ENCODE measurements around the gene LMF2.

DNA sequence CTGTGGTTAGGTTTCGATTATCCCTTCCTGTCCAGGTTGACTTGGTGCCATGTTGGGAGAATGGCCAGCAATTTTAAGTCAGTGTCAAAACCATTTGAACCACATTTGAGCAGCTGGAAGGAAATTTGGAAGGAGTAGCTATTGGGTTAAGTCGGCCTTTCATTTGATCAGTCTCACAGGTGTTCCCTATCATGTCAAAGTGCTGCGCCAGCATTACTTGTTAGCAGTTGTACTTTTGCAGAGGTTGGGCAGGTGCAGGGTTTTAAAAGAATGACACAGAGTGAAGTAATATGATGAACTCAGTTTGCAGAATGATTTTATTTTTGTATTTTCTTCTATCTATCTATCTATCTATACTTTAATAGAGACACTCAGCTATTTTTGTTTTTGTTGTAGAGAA is 28.7 kb upstream of the LMF2 start:
- TF ChIP-seq, protein P1, sequence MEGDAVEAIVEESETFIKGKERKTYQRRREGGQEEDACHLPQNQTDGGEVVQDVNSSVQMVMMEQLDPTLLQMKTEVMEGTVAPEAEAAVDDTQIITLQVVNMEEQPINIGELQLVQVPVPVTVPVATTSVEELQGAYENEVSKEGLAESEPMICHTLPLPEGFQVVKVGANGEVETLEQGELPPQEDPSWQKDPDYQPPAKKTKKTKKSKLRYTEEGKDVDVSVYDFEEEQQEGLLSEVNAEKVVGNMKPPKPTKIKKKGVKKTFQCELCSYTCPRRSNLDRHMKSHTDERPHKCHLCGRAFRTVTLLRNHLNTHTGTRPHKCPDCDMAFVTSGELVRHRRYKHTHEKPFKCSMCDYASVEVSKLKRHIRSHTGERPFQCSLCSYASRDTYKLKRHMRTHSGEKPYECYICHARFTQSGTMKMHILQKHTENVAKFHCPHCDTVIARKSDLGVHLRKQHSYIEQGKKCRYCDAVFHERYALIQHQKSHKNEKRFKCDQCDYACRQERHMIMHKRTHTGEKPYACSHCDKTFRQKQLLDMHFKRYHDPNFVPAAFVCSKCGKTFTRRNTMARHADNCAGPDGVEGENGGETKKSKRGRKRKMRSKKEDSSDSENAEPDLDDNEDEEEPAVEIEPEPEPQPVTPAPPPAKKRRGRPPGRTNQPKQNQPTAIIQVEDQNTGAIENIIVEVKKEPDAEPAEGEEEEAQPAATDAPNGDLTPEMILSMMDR (conservative IDR thresholded peaks at IDR 0.05; ENCODE audit: low read depth, low read length) = no peak
- TF ChIP-seq BHLHE40 (IDR thresholded peaks at IDR 0.05; ENCODE audit: low read depth, low read length) (no peak), RAD21 (IDR thresholded peaks at IDR 0.05; ENCODE audit: low read length) (no peak), RFX5 (IDR thresholded peaks at IDR 0.05; ENCODE audit: low read depth, low read length) (no peak), POLR2A (IDR thresholded peaks at IDR 0.05; ENCODE audit: low read depth, low read length) (no peak), MAFK (IDR thresholded peaks at IDR 0.05; ENCODE audit: low read depth, low read length) (no peak), FOS (IDR thresholded peaks at IDR 0.05; ENCODE audit: low read depth, low read length) (no peak), CEBPB (IDR thresholded peaks at IDR 0.05; ENCODE audit: low read depth, low read length) (no peak), MAZ (IDR thresholded peaks at IDR 0.05; ENCODE audit: borderline replicate concordance, low read depth, low read length) (no peak), SMC3 (IDR thresholded peaks at IDR 0.05; ENCODE audit: low read depth, low read length) (no peak)
- TF ChIP-seq, protein P2, sequence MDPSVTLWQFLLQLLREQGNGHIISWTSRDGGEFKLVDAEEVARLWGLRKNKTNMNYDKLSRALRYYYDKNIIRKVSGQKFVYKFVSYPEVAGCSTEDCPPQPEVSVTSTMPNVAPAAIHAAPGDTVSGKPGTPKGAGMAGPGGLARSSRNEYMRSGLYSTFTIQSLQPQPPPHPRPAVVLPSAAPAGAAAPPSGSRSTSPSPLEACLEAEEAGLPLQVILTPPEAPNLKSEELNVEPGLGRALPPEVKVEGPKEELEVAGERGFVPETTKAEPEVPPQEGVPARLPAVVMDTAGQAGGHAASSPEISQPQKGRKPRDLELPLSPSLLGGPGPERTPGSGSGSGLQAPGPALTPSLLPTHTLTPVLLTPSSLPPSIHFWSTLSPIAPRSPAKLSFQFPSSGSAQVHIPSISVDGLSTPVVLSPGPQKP (IDR thresholded peaks at IDR 0.05; ENCODE audit: borderline replicate concordance, low read depth, low read length) = no peak
- TF ChIP-seq, protein P3, sequence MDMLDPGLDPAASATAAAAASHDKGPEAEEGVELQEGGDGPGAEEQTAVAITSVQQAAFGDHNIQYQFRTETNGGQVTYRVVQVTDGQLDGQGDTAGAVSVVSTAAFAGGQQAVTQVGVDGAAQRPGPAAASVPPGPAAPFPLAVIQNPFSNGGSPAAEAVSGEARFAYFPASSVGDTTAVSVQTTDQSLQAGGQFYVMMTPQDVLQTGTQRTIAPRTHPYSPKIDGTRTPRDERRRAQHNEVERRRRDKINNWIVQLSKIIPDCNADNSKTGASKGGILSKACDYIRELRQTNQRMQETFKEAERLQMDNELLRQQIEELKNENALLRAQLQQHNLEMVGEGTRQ (IDR thresholded peaks at IDR 0.05; ENCODE audit: low read depth, low read length) = no peak

All from IMR-90 (cell line).